Measurements from ENCODE around the gene SLC2A4.

Gene SLC2A4

GRCh38 chr17:7307686-7308624 lies 26.4 kb downstream of the SLC2A4 start:
- DNase-seq = peak; percentile 47

- peak; percentile 70 for DNase-seq
These were observed 27.3 kb downstream of the SLC2A4 start for GRCh38 chr17:7308625-7309433.

- no peak for DNase-seq
These were observed 28.1 kb downstream of the SLC2A4 start for GRCh38 chr17:7309628-7310027.

GRCh38 chr17:7311110-7311705 lies 29.7 kb downstream of the SLC2A4 start:
- no peak for DNase-seq

GRCh38 chr17:7312432-7313087 lies 31.0 kb downstream of the SLC2A4 start:
- DNase-seq = no peak

GRCh38 chr17:7313088-7313889 lies 31.8 kb downstream of the SLC2A4 start:
- DNase-seq = no peak

GRCh38 chr17:7313890-7314718 lies 32.6 kb downstream of the SLC2A4 start:
- peak; percentile 14 for DNase-seq

- DNase-seq = peak; percentile 67
These were observed 33.4 kb downstream of the SLC2A4 start, which contains the start of gene GPS2 for GRCh38 chr17:7314719-7315569. Gene GPS2, minus strand, starts transcription at chr17:7315360. Its CDS starts 308 bp downstream, at chr17:7315052.

- no peak for DNase-seq
These were observed 34.2 kb downstream of the SLC2A4 start for GRCh38 chr17:7315570-7316235.

- no peak for DNase-seq
These were observed 35.8 kb downstream of the SLC2A4 start for GRCh38 chr17:7317161-7317803.

- no peak for DNase-seq
These were observed 36.8 kb downstream of the SLC2A4 start for GRCh38 chr17:7318121-7318860.

GRCh38 chr17:7321466-7321865 lies 39.9 kb downstream of the SLC2A4 start:
- DNase-seq = no peak

- no peak for DNase-seq
These were observed 41.1 kb downstream of the SLC2A4 start for GRCh38 chr17:7322520-7323194.

GRCh38 chr17:7323731-7324437 lies 42.4 kb downstream of the SLC2A4 start:
- no peak for DNase-seq

GRCh38 chr17:7324438-7324779 lies 42.9 kb downstream of the SLC2A4 start:
- no peak for DNase-seq

GRCh38 chr17:7325031-7325528 lies 43.6 kb downstream of the SLC2A4 start:
- DNase-seq = no peak

- DNase-seq = no peak
These were observed 44.7 kb downstream of the SLC2A4 start for GRCh38 chr17:7326186-7326585.

Measured in HCEC 1CT (cell line).